Activated naive CD4-positive, alpha-beta T cell treated with anti-CD3 and anti-CD28 coated beads, Interleukin-2, amount 50 U/mL, for 72 hours (primary cell): ENCODE data around the gene STYXL2. TPM values are rescaled to one million over a fixed set of nuclear protein-coding genes. Genes with fewer than 3 reads are reported as not detected.

ENCODE experiments used
- ATAC-seq, 2 donors: fragments of 150-1000 bp; cut with Tn5 transposase; 2 replicates each; pipeline ENCODE4 v1.10.0; 2021; ENCODE audit warnings: mild to moderate bottlenecking in 2 of 2, moderate library complexity in 2 of 2
- DNase-seq, 2 donors: peaks; one replicate each; pipeline ENCODE4 v3.0.0; 2021 to 2022; ENCODE audit warnings: low spot score in 2 of 2
- H3K27ac Mint-ChIP-seq, 2 donors: one replicate each; pipeline ENCODE4 v1.8.0; 2022; ENCODE audit warnings: mild to moderate bottlenecking in 2 of 2, mixed read lengths in 2 of 2
- H3K36me3 Mint-ChIP-seq, 2 donors: one replicate each; pipeline ENCODE4 v1.8.0; 2022; ENCODE audit warnings: mixed read lengths in 2 of 2
- H3K9me3 Mint-ChIP-seq, 2 donors: one replicate each; pipeline ENCODE4 v1.8.0; 2022; ENCODE audit warnings: mixed read lengths in 2 of 2
- total RNA-seq, 2 donors: library from RNA; stranded (reverse); gene quantifications; one replicate each; pipeline ENCODE4 v1.2.3, GENCODE V29; 2022

Gene STYXL2
- total RNA-seq, 2 donors from 2014 or later, result not detected

DNA sequence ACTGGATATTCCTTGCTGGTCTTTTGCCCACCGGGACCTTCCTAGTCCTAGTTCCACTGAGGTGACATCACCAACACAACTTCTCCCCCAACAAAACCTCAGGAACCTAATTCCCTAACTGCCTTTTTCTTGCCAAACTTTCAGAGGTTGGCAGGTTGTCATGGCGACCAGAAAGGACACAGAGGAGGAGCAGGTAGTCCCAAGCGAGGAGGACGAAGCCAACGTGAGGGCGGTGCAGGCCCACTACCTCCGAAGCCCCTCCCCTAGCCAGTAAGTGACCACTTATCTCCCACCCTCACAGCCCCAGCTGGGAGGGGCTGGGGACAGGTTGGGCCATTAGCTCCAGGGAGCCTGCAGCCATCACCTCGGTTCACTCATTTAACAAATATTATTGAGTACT, 815 bp downstream of the STYXL2 start:
- no peak overlapping the region for H3K27ac Mint-ChIP-seq
- H3K36me3 Mint-ChIP-seq, result peaks cover 0 to 6% of the 10 kb centered on the region in 2 donors
- no peak for ATAC-seq
- no peaks in the 10 kb centered on the region for H3K9me3 Mint-ChIP-seq
- no peak for DNase-seq

DNA sequence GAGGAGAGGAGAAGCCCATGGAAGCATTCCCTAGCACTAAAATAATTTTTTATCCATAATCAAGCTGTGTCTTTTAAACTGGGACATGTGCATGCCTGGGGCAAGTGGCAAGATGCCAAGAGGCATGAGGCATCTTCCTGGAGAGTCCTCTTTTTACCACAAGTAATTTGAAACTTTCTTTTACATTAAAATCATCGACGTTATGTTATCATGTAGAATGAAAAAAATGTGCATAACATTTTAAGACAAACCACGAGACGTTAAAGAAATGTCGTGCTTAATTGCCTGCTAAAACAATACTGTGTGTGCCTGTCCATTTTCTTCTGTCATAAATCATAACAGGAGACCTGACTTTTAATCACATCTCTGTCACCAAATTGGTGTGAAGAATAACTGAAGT, 1.5 kb downstream of the STYXL2 start:
- Mint-ChIP-seq H3K36me3 (peaks cover 0 to under 1% of the 10 kb centered on the region in 2 donors), H3K9me3 (no peaks in the 10 kb centered on the region), H3K27ac (no peak overlapping the region)
- DNase-seq (no peak), ATAC-seq (no peak)

DNA sequence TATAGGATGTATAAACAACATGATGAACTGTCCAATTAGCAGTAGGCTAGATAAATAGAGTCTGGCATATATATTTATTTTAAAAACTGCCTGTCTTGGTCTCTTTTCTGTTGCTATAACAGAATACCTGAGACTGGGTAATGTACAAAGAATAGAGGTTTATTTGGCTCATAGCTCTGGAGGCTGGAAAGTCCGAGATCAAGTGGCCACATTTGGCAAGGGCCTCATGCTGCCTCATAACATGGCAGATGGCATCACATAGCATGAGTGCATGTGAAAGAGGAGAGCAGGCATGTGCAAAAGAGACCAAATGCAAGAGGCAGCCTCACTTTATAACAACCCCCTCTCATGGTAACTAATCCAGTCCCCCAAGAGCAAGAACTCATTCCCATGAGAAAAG, 6.0 kb downstream of the STYXL2 start:
- Mint-ChIP-seq H3K27ac (no peak overlapping the region), H3K9me3 (no peaks in the 10 kb centered on the region), H3K36me3 (no peaks in the 10 kb centered on the region)
- no peak for DNase-seq
- ATAC-seq, result no peak

DNA sequence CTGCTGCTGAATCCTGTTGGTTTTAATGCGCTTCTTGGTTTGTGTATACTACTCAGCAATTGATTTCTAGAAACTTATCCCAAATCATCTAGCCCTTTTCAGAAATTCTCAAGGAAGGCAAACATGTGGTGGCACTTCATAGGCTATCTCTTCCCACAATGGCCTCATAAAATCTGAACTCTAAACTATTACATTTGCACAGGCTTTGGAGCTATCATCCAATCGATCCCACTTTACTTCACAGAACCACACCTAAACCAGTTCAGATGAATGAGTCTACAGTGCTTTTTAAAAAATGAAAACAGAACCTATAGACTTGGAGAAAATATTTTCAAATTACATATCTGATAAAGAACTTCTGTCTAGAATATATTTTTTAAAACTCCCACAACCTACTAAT, 6.9 kb downstream of the STYXL2 start:
- DNase-seq, result no peak
- Mint-ChIP-seq H3K27ac (no peak overlapping the region), H3K36me3 (no peaks in the 10 kb centered on the region), H3K9me3 (no peaks in the 10 kb centered on the region)
- ATAC-seq, result no peak

DNA sequence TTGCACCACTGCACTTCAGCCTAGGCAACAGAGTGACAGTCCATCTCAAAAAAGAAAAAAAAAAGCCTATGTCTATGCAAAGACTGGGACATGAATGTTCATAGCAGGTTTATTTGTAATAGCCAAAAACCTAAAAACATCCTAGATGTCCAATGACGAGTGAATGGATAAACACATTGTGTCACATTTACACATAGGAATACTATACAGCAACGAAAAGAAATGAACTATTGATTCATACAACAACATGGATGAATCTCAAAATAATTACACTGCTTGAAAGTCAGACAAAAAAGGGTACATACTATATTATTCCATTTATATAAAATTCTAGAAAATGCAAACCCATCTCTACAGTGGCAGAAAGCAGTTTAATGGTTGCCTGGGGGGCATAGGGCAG, 7.9 kb downstream of the STYXL2 start:
- no peaks in the 10 kb centered on the region for H3K9me3 Mint-ChIP-seq
- no peak overlapping the region for H3K27ac Mint-ChIP-seq
- no peak for ATAC-seq
- DNase-seq, result no peak
- H3K36me3 Mint-ChIP-seq, result no peaks in the 10 kb centered on the region

DNA sequence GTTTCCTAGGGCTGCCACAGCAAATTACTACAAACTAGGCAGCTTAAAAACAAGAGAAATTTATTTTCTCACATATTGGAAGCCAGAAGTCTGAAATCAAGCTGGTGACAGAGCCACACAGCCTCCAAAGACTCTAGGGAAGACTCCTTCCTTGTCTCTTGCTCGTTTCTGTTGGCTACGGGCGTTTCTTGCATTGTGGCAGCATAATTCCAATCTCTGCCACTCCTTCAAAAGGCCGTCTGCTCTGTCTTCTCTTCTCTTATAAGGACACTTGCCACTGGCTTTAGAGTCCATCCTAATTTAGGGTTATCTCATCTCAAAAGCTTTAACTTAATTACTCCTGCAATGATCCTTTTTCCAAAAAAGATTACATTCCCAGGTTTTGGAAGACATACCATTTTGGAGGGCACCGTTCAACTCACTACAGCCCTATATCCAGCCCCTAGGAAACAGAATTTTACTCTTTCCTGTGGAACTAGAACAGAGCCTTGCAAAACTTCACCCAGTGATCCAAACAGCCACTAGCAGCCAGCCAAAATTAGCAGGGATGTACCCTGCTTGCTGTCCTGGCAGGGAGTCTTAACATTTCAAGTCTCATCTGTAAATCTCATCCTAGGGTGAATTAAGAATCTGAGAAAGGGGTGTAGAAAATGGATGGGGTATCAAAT, 9.2 kb downstream of the STYXL2 start:
- ATAC-seq, result no peak
- peaks cover 0 to 6% of the 10 kb centered on the region in 2 donors for H3K9me3 Mint-ChIP-seq
- H3K36me3 Mint-ChIP-seq, result no peaks in the 10 kb centered on the region
- DNase-seq, result no peak
- peak overlapping the region in 1 of 2 donors; percentile 81 for H3K27ac Mint-ChIP-seq

DNA sequence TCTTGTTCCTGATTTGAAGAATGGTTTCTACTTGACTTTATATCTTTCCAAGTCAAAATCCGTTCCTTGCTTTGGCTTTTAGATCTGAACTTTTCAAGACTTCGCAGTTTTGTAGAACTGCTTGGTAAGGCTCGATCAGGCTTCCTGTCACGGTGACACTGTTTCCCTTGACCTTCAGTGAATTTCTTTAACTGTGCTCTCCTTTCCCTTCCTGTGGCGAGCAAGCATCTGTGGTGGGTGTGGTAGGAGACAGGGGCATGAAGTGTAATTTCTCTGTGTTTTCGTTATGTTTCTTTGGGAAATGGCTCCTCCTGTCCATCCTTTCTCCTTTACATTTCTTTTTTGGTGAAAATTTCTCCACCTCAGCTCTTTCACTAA, 10.4 kb downstream of the STYXL2 start:
- H3K9me3 Mint-ChIP-seq, result peaks cover 0 to 12% of the 10 kb centered on the region in 2 donors
- H3K27ac Mint-ChIP-seq, result peak overlapping the region in 1 of 2 donors; percentile 81
- DNase-seq, result no peak
- no peaks in the 10 kb centered on the region for H3K36me3 Mint-ChIP-seq
- peak in 1 of 2 donors; percentile 61 for ATAC-seq

DNA sequence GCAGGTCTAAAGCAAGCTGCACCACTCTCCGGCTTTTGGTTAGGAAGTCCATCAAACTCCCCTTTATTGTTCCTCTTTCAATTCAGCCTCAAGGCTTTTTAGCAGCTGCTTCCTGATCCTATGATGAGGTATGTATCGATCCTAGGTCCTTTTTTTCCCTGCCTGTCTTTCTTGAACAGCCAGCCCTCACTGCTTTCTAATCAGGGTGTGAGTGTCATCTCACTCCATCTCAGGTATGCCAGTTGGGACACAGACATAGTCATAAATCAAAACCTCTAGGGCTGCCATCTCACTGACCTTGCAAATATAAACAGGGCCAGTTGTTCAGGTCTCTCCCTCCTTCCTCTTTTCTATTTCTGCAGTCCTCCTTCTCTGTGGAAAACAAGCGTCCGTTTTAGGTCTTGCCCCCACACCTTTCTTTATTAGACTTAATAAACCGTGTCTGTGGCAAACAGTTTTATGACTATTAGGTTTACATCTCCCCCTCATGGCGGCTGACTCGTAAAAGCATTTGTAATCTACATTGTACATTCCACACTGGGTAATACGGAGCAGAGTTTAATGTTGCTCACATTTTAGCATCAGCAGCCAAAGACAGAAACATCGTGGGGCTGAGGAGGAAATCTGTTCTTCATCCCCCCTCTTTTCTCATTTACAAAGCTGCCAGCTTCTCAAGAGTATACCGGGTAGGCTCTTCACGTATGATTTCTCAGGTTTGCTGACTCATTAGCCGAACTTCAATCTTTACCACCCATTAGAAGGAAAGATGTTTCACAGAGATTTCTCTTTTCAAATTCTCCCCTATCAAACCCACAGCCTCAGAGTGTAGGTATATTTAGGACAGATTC, 11.6 kb downstream of the STYXL2 start:
- ATAC-seq (no peak), DNase-seq (no peak)
- H3K27ac Mint-ChIP-seq, result peak overlapping the region in 1 of 2 donors; percentile 81
- H3K36me3 Mint-ChIP-seq, result peaks cover 0 to 7% of the 10 kb centered on the region in 2 donors
- peaks cover 5 to 17% of the 10 kb centered on the region in 2 donors for H3K9me3 Mint-ChIP-seq

DNA sequence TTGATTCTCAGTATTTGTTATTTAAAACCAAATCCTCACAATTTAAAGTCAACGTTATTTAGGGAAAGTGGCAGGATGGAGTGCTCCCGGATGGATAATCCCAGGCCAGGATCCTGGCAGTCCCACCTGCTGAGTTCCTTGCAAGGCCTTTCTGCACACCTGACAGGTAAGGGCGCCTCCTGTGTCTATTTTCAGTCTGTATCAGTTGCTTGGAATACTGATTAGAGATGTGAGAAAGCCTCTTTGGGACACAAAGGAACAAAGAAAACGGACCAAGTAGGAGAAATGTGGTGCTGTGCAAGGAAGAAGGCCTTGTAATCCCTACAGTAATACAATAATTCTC, 12.2 kb downstream of the STYXL2 start:
- no peak overlapping the region for H3K27ac Mint-ChIP-seq
- H3K36me3 Mint-ChIP-seq, result peaks cover 0 to 7% of the 10 kb centered on the region in 2 donors
- ATAC-seq (no peak), DNase-seq (no peak)
- peaks cover 5 to 17% of the 10 kb centered on the region in 2 donors for H3K9me3 Mint-ChIP-seq

DNA sequence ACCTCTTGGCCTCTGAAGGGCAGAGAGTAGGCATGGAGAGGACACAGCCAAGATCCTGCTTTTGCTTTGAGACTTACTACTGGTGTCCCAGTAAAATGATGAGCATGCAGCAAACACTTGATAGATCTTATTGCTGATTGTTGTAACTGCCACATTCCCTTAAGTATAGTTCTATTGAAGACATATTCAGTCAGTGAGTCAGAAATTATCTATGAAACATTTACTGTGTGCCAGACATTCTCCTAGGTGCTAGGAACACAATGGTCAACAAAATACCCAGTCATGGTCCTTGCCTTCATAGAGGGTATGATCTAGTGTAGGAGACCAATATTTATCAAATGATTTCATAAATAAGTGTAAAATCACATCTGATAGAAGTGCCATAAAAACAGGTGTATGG, 13.6 kb downstream of the STYXL2 start:
- H3K27ac Mint-ChIP-seq, result no peak overlapping the region
- peaks cover 0 to 7% of the 10 kb centered on the region in 2 donors for H3K36me3 Mint-ChIP-seq
- peaks cover 5 to 17% of the 10 kb centered on the region in 2 donors for H3K9me3 Mint-ChIP-seq
- DNase-seq (no peak), ATAC-seq (no peak)

DNA sequence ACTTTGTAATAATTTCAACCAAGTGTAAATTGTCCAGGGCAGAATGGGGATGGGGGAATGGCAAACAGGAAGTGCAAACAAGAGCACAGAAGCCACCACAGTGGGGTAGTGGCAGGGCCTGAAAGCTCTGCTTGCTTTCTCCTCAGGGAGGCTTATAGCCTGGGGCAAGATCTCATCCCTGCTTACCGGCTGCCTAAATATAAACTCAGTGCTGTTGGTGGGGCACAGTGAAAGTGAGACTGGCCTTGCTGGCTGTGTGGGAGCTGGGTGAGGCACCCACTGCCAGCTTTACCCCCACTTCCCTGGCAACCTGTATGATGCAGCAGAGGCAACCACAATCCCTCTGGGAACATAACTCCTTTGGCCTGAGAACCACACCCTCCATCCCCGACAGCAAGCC, 15.2 kb downstream of the STYXL2 start:
- Mint-ChIP-seq H3K27ac (peak overlapping the region; percentile 26 to 75), H3K36me3 (peaks cover 0 to 7% of the 10 kb centered on the region in 2 donors), H3K9me3 (peaks cover 5 to 17% of the 10 kb centered on the region in 2 donors)
- DNase-seq, result no peak
- ATAC-seq, result peak in 1 of 2 donors; percentile 18

DNA sequence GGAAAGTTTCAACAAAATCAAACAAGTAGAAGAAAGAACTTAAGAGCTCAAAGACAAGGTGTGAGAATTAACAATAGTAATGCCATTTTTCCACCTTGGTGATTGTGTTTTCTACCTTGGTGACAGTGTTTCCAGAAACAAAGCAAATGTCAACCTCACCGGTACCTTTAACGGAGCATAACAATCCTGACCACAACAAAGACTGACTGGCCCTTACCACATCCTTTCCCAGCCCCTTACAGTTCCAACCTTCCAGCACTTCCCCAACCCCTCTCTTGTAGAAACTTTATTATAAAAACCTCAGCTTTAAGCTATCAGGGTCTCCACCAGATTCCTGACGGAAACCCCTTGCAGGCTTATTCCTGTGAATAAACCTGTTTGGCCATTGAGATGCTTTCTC, 16.7 kb downstream of the STYXL2 start:
- Mint-ChIP-seq H3K9me3 (peaks cover 5 to 17% of the 10 kb centered on the region in 2 donors), H3K36me3 (peaks cover 0 to 7% of the 10 kb centered on the region in 2 donors), H3K27ac (peak overlapping the region in 1 of 2 donors; percentile 26)
- DNase-seq (no peak), ATAC-seq (peak; percentile 86 to 89)

DNA sequence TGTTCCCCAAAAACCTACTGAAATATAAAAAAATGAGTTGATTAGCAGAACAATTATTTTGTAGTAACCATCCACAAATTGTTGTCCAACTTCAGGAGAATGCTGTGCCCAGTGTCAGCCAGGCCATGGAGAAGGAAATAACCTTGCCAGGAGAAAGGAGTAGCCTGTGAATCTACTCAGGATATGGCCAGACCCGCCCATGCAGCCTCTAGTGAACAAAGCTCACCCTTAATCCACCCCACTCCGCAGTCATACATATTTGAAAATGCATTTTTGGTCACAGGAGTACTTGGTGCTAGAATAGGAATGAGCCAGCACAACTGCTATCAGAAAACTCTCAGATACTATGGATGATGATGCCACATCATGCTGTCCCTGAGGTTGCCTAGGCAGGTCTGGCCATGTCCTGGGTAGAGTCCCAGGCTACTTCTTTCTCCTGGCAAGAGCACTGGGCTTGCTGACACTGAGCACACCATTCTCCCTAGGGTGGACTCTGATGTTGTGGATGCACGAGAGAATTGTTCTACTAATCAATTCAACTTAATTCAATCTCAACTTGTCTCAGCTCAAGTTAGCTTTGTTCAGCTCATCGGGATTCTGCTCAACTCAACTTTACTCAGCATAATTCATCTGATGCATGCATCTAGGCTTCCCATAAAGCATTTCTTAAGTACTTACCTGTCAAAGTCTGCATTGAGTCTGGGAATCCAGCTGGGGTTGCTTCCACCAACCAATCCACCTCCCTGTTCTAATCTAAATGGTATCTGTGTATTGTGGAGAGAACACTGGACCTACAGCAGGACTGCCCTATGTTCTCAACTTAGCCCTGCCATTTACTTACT, 18.2 kb downstream of the STYXL2 start:
- H3K36me3 Mint-ChIP-seq, result peaks cover 0 to 7% of the 10 kb centered on the region in 2 donors
- DNase-seq (no peak), ATAC-seq (no peak)
- H3K27ac Mint-ChIP-seq, result no peak overlapping the region
- peaks cover 5 to 17% of the 10 kb centered on the region in 2 donors for H3K9me3 Mint-ChIP-seq

DNA sequence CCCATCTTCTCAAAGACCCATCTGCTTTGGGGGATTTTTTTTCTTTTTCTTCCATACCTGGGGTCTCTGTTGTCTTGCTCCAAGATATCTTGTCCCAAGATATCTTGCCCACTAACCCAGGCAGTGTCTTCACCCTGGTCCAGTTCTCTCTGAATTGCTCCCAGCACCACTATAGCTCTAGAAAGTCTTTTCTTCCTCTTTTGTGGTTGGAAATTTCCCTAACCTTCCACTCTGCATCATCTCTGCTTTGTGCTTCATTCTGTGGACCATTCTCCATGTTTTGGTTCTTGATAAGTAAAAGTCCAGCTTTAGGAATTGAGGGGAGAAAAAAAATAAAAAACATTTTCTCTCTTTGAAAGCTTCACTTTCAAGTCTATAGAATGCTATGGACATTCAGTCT, 20.9 kb downstream of the STYXL2 start:
- Mint-ChIP-seq H3K27ac (no peak overlapping the region), H3K9me3 (peaks cover 5% of the 10 kb centered on the region in 2 donors), H3K36me3 (peaks cover 0 to 6% of the 10 kb centered on the region in 2 donors)
- ATAC-seq, result no peak
- no peak for DNase-seq

DNA sequence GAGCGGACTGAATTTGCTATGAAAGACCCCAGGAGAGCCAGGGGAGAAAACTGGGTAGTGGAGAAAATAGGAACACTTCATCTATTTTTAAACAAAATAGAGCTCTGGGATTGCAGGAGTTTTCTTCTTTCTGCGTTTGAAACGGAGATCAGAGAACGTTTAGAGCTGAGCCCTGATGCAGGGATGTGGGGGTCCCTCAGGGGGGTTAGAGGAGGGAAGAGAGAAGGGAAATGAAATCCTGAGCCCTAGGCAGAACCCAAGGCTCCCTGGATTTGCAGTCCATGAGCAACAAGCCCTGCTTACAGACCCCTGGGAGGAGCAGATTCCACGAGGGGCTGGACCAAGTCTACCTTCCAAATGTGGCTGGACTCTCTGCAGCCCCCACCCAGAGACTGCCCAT, 21.8 kb downstream of the STYXL2 start:
- Mint-ChIP-seq H3K9me3 (no peaks in the 10 kb centered on the region), H3K36me3 (no peaks in the 10 kb centered on the region), H3K27ac (no peak overlapping the region)
- no peak for DNase-seq
- ATAC-seq, result no peak

DNA sequence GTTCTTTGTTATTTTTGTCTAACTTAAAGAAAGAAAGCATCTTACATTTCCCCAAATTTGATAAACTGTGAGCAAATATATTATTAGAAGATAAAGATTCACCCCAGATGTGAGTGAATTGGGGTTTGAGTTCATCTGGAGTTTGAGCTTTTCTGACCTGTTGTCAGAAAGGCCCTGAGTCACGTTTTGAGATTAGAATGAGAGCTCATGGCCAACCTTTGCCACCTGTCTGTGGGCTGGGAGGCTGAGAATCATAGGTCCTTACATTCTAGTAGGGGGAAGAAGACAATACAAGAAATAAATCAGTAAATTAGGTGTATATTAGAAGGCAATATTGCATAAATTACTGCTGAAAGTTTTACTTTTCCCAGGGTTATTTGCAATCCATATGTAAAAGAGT, 22.3 kb downstream of the STYXL2 start:
- H3K27ac Mint-ChIP-seq, result no peak overlapping the region
- ATAC-seq (no peak), DNase-seq (no peak)
- H3K36me3 Mint-ChIP-seq, result no peaks in the 10 kb centered on the region
- no peaks in the 10 kb centered on the region for H3K9me3 Mint-ChIP-seq

DNA sequence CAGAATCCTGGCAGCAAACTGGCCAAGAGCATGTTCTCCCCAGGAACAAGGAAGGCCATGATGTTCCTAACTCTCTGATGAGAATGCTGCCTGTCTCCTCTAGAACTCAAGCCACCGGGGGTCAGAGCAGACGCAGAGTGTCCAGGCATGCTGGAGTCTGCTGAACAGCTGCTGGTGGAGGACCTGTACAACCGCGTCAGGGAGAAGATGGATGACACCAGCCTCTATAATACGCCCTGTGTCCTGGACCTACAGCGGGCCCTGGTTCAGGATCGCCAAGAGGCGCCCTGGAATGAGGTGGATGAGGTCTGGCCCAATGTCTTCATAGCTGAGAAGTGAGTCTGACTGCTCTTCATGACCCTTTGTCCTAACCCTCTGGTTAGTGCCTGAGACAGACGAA, 23.4 kb downstream of the STYXL2 start:
- no peak overlapping the region for H3K27ac Mint-ChIP-seq
- H3K36me3 Mint-ChIP-seq, result no peaks in the 10 kb centered on the region

More for the DNA sequence above, 23.4 kb downstream of the STYXL2 start:
- DNase-seq (no peak), ATAC-seq (no peak)
- H3K9me3 Mint-ChIP-seq, result no peaks in the 10 kb centered on the region
